PC-9 (cell line): ENCODE data around the gene LRMDA. TPM values are rescaled to one million over a fixed set of nuclear protein-coding genes. Genes with fewer than 3 reads are reported as not detected.

Experiments
- BruUV-seq: library from RNA; stranded (reverse); fragments of 400-500 nt; replicated peaks from 2 replicates; lab custom pipeline; 2021; lab: Mats Ljungman, UMichigan
- CTCF ChIA-PET: fragments of 300-600 bp; sonication (Branson Sonifier 250); formaldehyde crosslinking; loops from one replicate; lab custom pipeline; 2022; ENCODE audit warnings: antibody characterized with exemption; lab: Charles Lee
- POLR2A ChIA-PET: fragments of 300-600 bp; sonication (Branson Sonifier 250); formaldehyde crosslinking; loops from one replicate; lab custom pipeline; 2022; ENCODE audit warnings: antibody characterized with exemption; ENCODE audit not compliant: unreplicated experiment; lab: Charles Lee
- DNase-seq, 2 experiments: peaks; one replicate each; pipeline versions ENCODE4 v3.0.0 to v3.0.0-alpha.2; 2015 to 2022; ENCODE audit warnings: mixed read lengths in 1 of 2
- H2AFZ ChIP-seq: fragments of 200-600 bp; sonication (generic); 2 replicates; pipeline ENCODE4 v1.8.1; 2017; ENCODE audit warnings: antibody characterized with exemption
- H3F3A ChIP-seq: fragments of 200-600 bp; sonication (generic); 2 replicates; pipeline ENCODE4 v1.8.1; 2017; ENCODE audit warnings: antibody characterized with exemption, mild to moderate bottlenecking, low read depth; ENCODE audit not compliant: insufficient read depth
- H3K27ac ChIP-seq: fragments of 200-600 bp; sonication (generic); 2 replicates; pipeline ENCODE4 v1.6.1; 2016; ENCODE audit warnings: mixed run types
- H3K27me3 ChIP-seq: fragments of 200-600 bp; sonication (generic); 2 replicates; pipeline ENCODE4 v1.6.1; 2016; ENCODE audit warnings: low read depth, mixed run types; ENCODE audit not compliant: insufficient read depth
- H3K36me3 ChIP-seq: fragments of 200-600 bp; sonication (generic); 2 replicates; pipeline ENCODE4 v1.6.1; 2016; ENCODE audit warnings: low read depth, mixed run types
- H3K4me1 ChIP-seq: fragments of 200-600 bp; sonication (generic); replicated peaks from 2 replicates; pipeline ENCODE4 v1.6.1; 2016; ENCODE audit warnings: mixed run types; ENCODE audit not compliant: insufficient read depth
- H3K4me2 ChIP-seq: fragments of 200-600 bp; sonication (generic); 2 replicates; pipeline ENCODE4 v1.6.1; 2017; ENCODE audit warnings: mixed run types
- H3K4me3 ChIP-seq: fragments of 200-600 bp; sonication (generic); 2 replicates; pipeline ENCODE4 v1.6.1; 2016; ENCODE audit warnings: mixed run types
- H3K79me2 ChIP-seq: fragments of 200-600 bp; sonication (generic); 2 replicates; pipeline ENCODE4 v1.6.1; 2017; ENCODE audit warnings: low read depth, mixed run types
- H3K9me2 ChIP-seq: fragments of 200-600 bp; sonication (generic); 2 replicates; pipeline ENCODE4 v1.8.1; 2017; ENCODE audit warnings: mild to moderate bottlenecking; ENCODE audit not compliant: insufficient read depth
- H3K9me3 ChIP-seq: fragments of 200-600 bp; sonication (generic); 2 replicates; pipeline ENCODE4 v1.8.1; 2016; ENCODE audit warnings: low read depth; ENCODE audit not compliant: insufficient read depth
- H4K20me1 ChIP-seq: fragments of 200-600 bp; sonication (generic); 2 replicates; pipeline ENCODE4 v1.8.1; 2017; ENCODE audit not compliant: insufficient read depth
- EZH2 ChIP-seq: fragments of 200-600 bp; sonication (generic); IDR thresholded peaks from 2 replicates; pipeline ENCODE4 v1.8.0; 2017; ENCODE audit warnings: antibody characterized with exemption, low read depth
- intact Hi-C: fragments of 100-400 bp; cut with micrococcal nuclease; formaldehyde crosslinking; loops from one replicate; pipeline ENCODE4 v1.10.0; 2022; ENCODE audit not compliant: unreplicated experiment
- total RNA-seq: library from RNA; stranded (reverse); gene quantifications from 2 replicates; pipeline ENCODE4 v1.2.3, GENCODE V29; 2021
- TF ChIP-seq, protein P1 (sequence below): fragments of 200-600 bp; sonication (generic); conservative IDR thresholded peaks from 2 replicates; pipeline ENCODE4 v1.6.1; 2017; ENCODE audit warnings: mixed run types, antibody characterized with exemption, mild to moderate bottlenecking, moderate library complexity

Gene LRMDA
- total RNA-seq, 1 experiment from 2014 or later: not detected

DNA sequence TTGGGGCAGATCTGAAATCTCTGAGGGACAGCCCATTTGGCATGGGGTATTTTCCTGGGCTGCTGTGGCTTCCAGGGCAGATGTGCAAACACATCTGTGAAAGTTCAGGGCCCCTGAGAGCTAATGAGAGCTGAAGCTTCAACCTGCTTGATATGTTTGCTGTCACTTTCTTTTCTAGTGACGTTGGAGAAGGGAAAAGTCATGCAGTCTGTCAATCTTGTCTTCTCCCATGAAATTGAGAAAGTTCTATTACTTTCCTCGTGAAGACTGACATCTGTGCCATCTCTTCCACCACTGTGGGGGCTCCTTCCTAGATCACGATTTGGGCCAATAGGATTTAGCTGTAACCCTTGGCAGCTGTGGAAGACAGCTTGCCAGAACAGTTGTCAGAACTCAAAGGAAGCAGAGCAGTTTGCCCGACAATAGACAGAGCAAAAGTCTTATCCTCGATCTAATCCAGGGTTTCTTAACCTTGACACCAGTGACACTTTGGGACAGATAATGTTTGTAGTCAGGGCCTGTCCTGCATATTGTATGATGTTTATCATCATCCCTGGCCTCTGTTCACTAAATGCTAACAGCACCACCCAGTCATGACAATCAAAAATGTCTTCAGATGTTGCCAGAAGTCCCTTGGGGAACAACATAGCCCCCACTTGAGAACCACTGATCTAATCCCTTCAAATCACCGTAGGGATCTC lies 586.5 kb downstream of the LRMDA start:
- CTCF ChIA-PET: no interaction called here
- intact Hi-C loops: no loop called here

DNA sequence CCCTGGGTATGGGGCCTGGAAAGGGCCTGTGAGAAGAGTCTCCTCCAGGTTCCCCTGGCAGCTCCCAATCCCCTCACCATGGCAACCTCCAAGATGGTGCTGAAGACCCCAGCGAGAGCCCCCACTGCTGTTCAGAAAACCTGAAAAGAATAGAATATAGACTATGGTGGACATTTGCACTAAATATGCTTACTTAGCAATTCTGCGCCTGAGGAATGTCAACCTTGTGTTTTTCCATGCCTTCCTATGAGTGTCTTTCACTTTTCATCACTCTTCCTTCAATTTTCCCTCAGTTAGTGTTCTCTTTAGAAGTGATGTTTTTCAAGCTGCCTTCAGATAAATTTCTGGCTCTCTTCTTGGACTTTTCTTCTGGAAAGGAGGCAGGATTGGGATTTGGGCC lies 589.2 kb downstream of the LRMDA start:
- intact Hi-C loops: no loop called here
- no peaks in the 10 kb centered on the region for H3K9me2 ChIP-seq

More for the DNA sequence above, 586.5 kb downstream of the LRMDA start:
- TF ChIP-seq EZH2: no peak
- TF ChIP-seq, protein P1, sequence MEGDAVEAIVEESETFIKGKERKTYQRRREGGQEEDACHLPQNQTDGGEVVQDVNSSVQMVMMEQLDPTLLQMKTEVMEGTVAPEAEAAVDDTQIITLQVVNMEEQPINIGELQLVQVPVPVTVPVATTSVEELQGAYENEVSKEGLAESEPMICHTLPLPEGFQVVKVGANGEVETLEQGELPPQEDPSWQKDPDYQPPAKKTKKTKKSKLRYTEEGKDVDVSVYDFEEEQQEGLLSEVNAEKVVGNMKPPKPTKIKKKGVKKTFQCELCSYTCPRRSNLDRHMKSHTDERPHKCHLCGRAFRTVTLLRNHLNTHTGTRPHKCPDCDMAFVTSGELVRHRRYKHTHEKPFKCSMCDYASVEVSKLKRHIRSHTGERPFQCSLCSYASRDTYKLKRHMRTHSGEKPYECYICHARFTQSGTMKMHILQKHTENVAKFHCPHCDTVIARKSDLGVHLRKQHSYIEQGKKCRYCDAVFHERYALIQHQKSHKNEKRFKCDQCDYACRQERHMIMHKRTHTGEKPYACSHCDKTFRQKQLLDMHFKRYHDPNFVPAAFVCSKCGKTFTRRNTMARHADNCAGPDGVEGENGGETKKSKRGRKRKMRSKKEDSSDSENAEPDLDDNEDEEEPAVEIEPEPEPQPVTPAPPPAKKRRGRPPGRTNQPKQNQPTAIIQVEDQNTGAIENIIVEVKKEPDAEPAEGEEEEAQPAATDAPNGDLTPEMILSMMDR: no peak
- Histone ChIP-seq H3F3A (no peaks in the 10 kb centered on the region), H3K9me3 (no peaks in the 10 kb centered on the region), H3K4me2 (no peak overlapping the region), H4K20me1 (no peaks in the 10 kb centered on the region), H3K27ac (no peak overlapping the region), H3K9me2 (no peaks in the 10 kb centered on the region), H2AFZ (no peak overlapping the region), H3K36me3 (no peaks in the 10 kb centered on the region), H3K4me3 (no peak overlapping the region), H3K4me1 (no peaks in the 10 kb centered on the region), H3K79me2 (no peaks in the 10 kb centered on the region), H3K27me3 (no peaks in the 10 kb centered on the region)
- POLR2A ChIA-PET: no interaction called here
- no peak for DNase-seq
- BruUV-seq: no TSS peak

DNA sequence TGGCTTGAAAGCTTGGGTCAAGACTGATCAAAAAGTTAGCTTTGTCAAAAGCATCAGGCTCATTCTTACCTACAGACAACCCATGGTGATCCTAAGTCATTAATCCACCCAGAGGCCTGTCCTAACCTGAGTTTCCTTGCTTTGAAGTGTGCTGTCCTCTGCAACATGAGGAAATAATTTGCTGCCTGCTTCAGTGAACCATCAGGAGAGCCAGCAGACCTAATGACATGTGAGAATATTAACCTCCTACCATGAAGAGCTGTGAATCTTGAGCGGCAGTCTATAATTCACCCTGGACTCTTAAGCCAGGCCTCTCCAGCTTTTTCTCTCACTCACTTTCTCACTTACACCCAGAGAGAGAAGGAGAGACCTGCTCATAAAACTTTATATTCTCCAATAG lies 590.0 kb downstream of the LRMDA start:
- Histone ChIP-seq H3K9me3 (no peaks in the 10 kb centered on the region), H2AFZ (no peak overlapping the region), H3K4me1 (peaks cover 6% of the 10 kb centered on the region; the same call in 1 of the 2 replicates), H3K27ac (no peak overlapping the region), H3K36me3 (no peaks in the 10 kb centered on the region), H3K4me3 (no peak overlapping the region), H3K4me2 (no peak overlapping the region), H4K20me1 (no peaks in the 10 kb centered on the region), H3K9me2 (no peaks in the 10 kb centered on the region), H3K79me2 (no peaks in the 10 kb centered on the region), H3K27me3 (no peaks in the 10 kb centered on the region), H3F3A (no peaks in the 10 kb centered on the region)
- BruUV-seq: no TSS peak
- DNase-seq: no peak
- intact Hi-C loops: no loop called here
- ChIA-PET CTCF (no interaction called here), POLR2A (no interaction called here)
- TF ChIP-seq, protein P1: no peak
- no peak for TF ChIP-seq EZH2

More for the DNA sequence above, 589.2 kb downstream of the LRMDA start:
- ChIA-PET CTCF (no interaction called here), POLR2A (no interaction called here)
- H2AFZ ChIP-seq: no peak overlapping the region
- TF ChIP-seq, protein P1: no peak
- no peak for TF ChIP-seq EZH2
- H3K9me3 ChIP-seq: no peaks in the 10 kb centered on the region
- H4K20me1 ChIP-seq: no peaks in the 10 kb centered on the region
- H3K4me1 ChIP-seq: no peaks in the 10 kb centered on the region
- no peaks in the 10 kb centered on the region for H3K27me3 ChIP-seq
- no peak overlapping the region for H3K4me2 ChIP-seq
- no peaks in the 10 kb centered on the region for H3F3A ChIP-seq
- H3K27ac ChIP-seq: no peak overlapping the region
- no peak for DNase-seq
- BruUV-seq: no TSS peak
- no peaks in the 10 kb centered on the region for H3K79me2 ChIP-seq
- H3K4me3 ChIP-seq: no peak overlapping the region
- no peaks in the 10 kb centered on the region for H3K36me3 ChIP-seq
